Fibroblast of lung (primary cell): ENCODE measurements around the gene COPZ2. TPM values are rescaled to one million over a fixed set of nuclear protein-coding genes. Genes with fewer than 3 reads are reported as not detected.
A peak's percentile ranks its signal among the peaks of the same experiment; 100 is the strongest.

ENCODE experiments used
- DNase-seq, 2 donors: peaks; one replicate each; pipeline versions ENCODE4 v3.0.0 to v3.0.0-alpha.2; 2010; ENCODE audit warnings: low read depth in 2 of 2
- H2AFZ ChIP-seq: 2 replicates; pipeline ENCODE4 v1.5.1; 2012; ENCODE audit warnings: low read length, control low read depth, inconsistent platforms
- H3K27ac ChIP-seq: 2 replicates; pipeline ENCODE4 v1.5.1; 2011; ENCODE audit warnings: low read length, control low read depth; ENCODE audit not compliant: insufficient read depth
- H3K27me3 ChIP-seq: 2 replicates; pipeline ENCODE4 v1.5.1; 2011; ENCODE audit warnings: mild to moderate bottlenecking, low read length; ENCODE audit not compliant: control insufficient read depth, insufficient read depth
- H3K36me3 ChIP-seq: 2 replicates; pipeline ENCODE4 v1.5.1; 2011; ENCODE audit warnings: low read length; ENCODE audit not compliant: control insufficient read depth, insufficient read depth
- H3K4me1 ChIP-seq: 2 replicates; pipeline ENCODE4 v1.5.1; 2011; ENCODE audit warnings: low read length; ENCODE audit not compliant: control insufficient read depth, insufficient read depth; ENCODE audit errors: extremely low read depth
- H3K4me2 ChIP-seq: 2 replicates; pipeline ENCODE4 v1.5.1; 2011; ENCODE audit warnings: low read length, control low read depth; ENCODE audit not compliant: insufficient read depth; ENCODE audit errors: extremely low read depth
- H3K4me3 ChIP-seq, 4 experiments: fragments of 200-600 bp in 1 of 4; sonication (generic) in 1 of 4; replicated peaks in 1 of 4; 2 replicates each; pipeline ENCODE4 v1.5.1; 2011 to 2016; ENCODE audit warnings: low read length in 4 of 4, low read depth in 3 of 4, mild to moderate bottlenecking in 3 of 4, control low read depth in 2 of 4, inconsistent platforms in 1 of 4, mixed read lengths in 1 of 4; ENCODE audit not compliant: insufficient read depth in 1 of 4; ENCODE audit errors: control extremely low read depth in 1 of 4
- H3K79me2 ChIP-seq: 2 replicates; pipeline ENCODE4 v1.5.1; 2012; ENCODE audit warnings: mild to moderate bottlenecking, low read length, inconsistent platforms; ENCODE audit not compliant: control insufficient read depth, insufficient read depth
- H3K9ac ChIP-seq: 2 replicates; pipeline ENCODE4 v1.5.1; 2011; ENCODE audit warnings: mild to moderate bottlenecking, low read length, control low read depth; ENCODE audit not compliant: insufficient read depth
- H3K9me3 ChIP-seq: 2 replicates; pipeline ENCODE4 v1.5.1; 2012; ENCODE audit warnings: low read depth, low read length; ENCODE audit not compliant: control insufficient read depth, insufficient read depth
- H4K20me1 ChIP-seq: 2 replicates; pipeline ENCODE4 v1.5.1; 2011; ENCODE audit warnings: low read length; ENCODE audit not compliant: control insufficient read depth, insufficient read depth; ENCODE audit errors: extremely low read depth
- EZH2 ChIP-seq: IDR thresholded peaks from 2 replicates; pipeline ENCODE4 v1.5.1; 2012; ENCODE audit warnings: low read length, control low read depth, mild to moderate bottlenecking; ENCODE audit errors: missing control alignments
- polyA plus RNA-seq, 2 donors: library from polyadenylated mRNA; depleted of rRNA in 1 of 2; stranded (reverse) in 1 of 2; unstranded in 1 of 2; fragments of >200 nt; gene quantifications; 2 replicates each; pipeline ENCODE4 v1.2.1, GENCODE V29; 2011 to 2012; ENCODE audit warnings: missing spikeins in 1 of 2
- total RNA-seq: library from RNA; depleted of rRNA; stranded (reverse); fragments of >200 nt; gene quantifications from 2 replicates; pipeline ENCODE4 v1.2.1, GENCODE V29; 2014
- TF ChIP-seq, protein P1 (sequence below), 2 donors: IDR thresholded peaks in 1 of 2; conservative IDR thresholded peaks in 1 of 2; 1 replicate in 1 of 2; 2 replicates in 1 of 2; pipeline ENCODE4 v1.5.1; 2011 to 2012; ENCODE audit warnings: low read length in 2 of 2, control low read depth in 1 of 2, inconsistent platforms in 1 of 2, low read depth in 1 of 2, mild to moderate bottlenecking in 1 of 2

Gene COPZ2
- total and polyA plus RNA-seq, 2 donors (not counting 1 experiment from before 2014, with no cell fraction given) = 63.1 to 97.9 TPM

DNA sequence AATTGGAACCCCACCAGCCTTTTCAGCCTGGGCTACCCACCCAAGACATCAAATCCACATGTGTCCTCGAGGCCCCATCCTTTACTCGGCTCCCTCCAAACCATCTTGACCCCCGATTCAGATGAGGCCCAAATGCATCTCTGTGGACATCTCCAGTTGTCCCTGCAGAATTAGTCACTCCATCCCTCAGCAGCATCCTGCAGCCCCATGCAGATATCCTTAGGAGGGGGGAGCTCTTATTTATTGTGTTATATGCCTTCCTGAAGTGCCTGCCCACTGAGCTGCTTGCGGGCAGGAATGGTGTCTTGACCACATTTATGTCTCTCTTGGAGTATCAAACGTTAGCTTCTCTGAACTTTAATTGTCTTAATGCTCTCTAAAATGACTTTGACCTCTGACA, 51.1 kb downstream of the COPZ2 start:
- Histone ChIP-seq H3K79me2 (no peaks in the 10 kb centered on the region), H3K36me3 (peaks cover 4% of the 10 kb centered on the region), H3K9me3 (no peaks in the 10 kb centered on the region), H4K20me1 (no peaks in the 10 kb centered on the region), H3K4me1 (peaks cover 2% of the 10 kb centered on the region), H3K4me2 (no peak overlapping the region), H3K4me3 (no peak overlapping the region), H2AFZ (no peak overlapping the region), H3K27ac (no peak overlapping the region), H3K9ac (no peak overlapping the region), H3K27me3 (no peaks in the 10 kb centered on the region)
- DNase-seq = no peak
- TF ChIP-seq, protein P1, sequence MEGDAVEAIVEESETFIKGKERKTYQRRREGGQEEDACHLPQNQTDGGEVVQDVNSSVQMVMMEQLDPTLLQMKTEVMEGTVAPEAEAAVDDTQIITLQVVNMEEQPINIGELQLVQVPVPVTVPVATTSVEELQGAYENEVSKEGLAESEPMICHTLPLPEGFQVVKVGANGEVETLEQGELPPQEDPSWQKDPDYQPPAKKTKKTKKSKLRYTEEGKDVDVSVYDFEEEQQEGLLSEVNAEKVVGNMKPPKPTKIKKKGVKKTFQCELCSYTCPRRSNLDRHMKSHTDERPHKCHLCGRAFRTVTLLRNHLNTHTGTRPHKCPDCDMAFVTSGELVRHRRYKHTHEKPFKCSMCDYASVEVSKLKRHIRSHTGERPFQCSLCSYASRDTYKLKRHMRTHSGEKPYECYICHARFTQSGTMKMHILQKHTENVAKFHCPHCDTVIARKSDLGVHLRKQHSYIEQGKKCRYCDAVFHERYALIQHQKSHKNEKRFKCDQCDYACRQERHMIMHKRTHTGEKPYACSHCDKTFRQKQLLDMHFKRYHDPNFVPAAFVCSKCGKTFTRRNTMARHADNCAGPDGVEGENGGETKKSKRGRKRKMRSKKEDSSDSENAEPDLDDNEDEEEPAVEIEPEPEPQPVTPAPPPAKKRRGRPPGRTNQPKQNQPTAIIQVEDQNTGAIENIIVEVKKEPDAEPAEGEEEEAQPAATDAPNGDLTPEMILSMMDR (conservative IDR thresholded peaks at IDR 0.05 in 1 of 2, IDR thresholded peaks at IDR 0.05 in 1 of 2; ENCODE audit: low read depth in 1 of 2, low read length in 2 of 2) = no peak
- TF ChIP-seq EZH2 = no peak

DNA sequence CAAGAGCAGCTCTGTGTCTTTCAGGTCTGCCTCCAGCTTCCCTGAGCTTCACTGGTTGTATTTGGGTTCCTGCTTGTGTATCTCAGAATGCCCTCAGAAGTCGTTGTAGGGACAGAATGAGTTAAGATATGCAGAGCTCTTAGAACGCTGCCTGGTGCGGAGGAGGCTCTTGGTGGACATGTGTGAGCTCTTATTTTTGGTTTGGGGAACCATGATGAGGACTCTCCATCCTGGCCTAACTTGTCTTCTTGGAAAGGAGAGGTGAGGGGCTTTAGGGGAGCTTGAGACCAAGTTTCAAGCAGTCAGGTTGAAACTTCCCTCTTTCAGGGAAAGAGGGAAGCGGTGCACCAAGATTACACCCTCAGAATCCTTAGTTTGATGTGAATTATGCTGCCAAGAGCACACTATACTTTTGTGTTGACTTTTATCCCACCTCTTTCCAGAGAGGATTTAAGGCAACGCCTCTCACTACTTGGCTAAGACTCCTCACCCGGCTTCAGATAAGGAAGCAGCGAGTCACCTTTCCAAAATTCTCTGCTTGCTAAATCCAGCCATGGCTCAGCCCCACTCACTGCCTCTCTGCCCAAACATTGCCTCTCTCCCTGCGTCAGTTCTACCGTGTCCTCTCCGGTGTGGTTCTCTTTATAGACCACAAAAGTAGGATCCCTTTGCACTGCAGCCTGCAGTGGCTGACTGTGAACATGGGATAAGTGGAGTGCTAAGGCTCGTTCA, 53.9 kb downstream of the COPZ2 start:
- no peak overlapping the region for H3K4me2 ChIP-seq
- no peak overlapping the region for H3K4me3 ChIP-seq
- H3K27ac ChIP-seq = no peak overlapping the region
- H3K4me1 ChIP-seq = no peaks in the 10 kb centered on the region
- no peaks in the 10 kb centered on the region for H3K27me3 ChIP-seq
- H3K9me3 ChIP-seq = no peaks in the 10 kb centered on the region
- DNase-seq = peak in 1 of 2 donors; percentile 27
- no peaks in the 10 kb centered on the region for H3K79me2 ChIP-seq
- H2AFZ ChIP-seq = no peak overlapping the region
- TF ChIP-seq EZH2 = no peak
- TF ChIP-seq, protein P1 (conservative IDR thresholded peaks at IDR 0.05 in 1 of 2, IDR thresholded peaks at IDR 0.05 in 1 of 2; ENCODE audit: low read depth in 1 of 2, low read length in 2 of 2) = no peak
- no peaks in the 10 kb centered on the region for H4K20me1 ChIP-seq
- H3K9ac ChIP-seq = no peak overlapping the region
- peaks cover 16% of the 10 kb centered on the region for H3K36me3 ChIP-seq

DNA sequence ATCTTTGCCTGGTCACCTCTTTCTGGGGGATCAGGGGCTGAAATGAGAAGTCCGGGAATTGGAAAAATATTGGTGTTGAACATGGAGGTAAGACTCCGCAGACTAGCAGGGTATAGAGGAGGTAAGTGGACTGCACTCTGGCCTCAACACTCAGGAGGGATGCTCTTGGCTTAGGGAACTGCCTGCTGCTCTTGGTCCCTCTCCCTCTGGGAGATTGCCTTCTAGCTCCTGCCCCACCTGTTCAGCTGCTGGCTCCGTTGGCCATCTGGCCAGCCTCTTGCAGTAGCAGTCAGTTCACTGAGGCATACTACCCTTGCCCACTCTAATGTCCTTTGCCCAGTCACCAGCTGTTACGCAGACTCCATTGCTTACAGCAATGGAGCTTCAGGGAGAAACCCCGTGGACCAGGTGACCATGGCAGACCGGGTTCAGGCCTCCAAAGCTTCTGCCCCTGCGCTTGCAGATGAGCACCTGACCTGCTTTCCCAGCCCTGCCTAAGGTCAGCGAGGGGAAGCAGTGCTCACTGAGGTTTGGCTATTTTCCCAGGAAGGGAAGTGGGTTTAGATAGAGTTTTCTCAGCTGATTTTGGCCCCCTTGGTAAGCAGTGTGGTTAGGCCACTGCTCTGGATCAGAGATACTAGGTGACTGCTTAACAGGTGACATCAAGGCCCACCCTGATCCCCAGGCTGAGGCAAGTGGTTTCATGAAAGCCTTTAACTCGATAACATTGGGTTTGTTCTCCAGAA, 54.8 kb downstream of the COPZ2 start:
- peaks cover 16% of the 10 kb centered on the region for H3K36me3 ChIP-seq
- DNase-seq = no peak
- no peaks in the 10 kb centered on the region for H4K20me1 ChIP-seq
- no peak for TF ChIP-seq EZH2
- TF ChIP-seq, protein P1 (conservative IDR thresholded peaks at IDR 0.05 in 1 of 2, IDR thresholded peaks at IDR 0.05 in 1 of 2; ENCODE audit: low read depth in 1 of 2, low read length in 2 of 2) = no peak
- H3K27ac ChIP-seq = no peak overlapping the region
- H3K9ac ChIP-seq = no peak overlapping the region
- H3K27me3 ChIP-seq = no peaks in the 10 kb centered on the region
- no peaks in the 10 kb centered on the region for H3K79me2 ChIP-seq
- H2AFZ ChIP-seq = no peak overlapping the region
- no peak overlapping the region for H3K4me2 ChIP-seq
- no peak overlapping the region for H3K4me3 ChIP-seq
- no peaks in the 10 kb centered on the region for H3K4me1 ChIP-seq
- no peaks in the 10 kb centered on the region for H3K9me3 ChIP-seq
